LoVo (cell line): ENCODE measurements around the gene GUCY1B1.
A peak's percentile ranks its signal among the peaks of the same experiment; 100 is the strongest.

Experiments
- DNase-seq: peaks from one replicate; pipeline ENCODE4 v3.0.0-alpha.2; 2016; ENCODE audit warnings: low spot score

The GUCY1B1 gene

GRCh38 chr4:155799116-155799793 is 40.4 kb downstream of the GUCY1B1 start:
- DNase-seq = no peak

GRCh38 chr4:155799794-155800123 is 40.9 kb downstream of the GUCY1B1 start:
- DNase-seq = no peak

GRCh38 chr4:155800685-155801343 is 42.0 kb downstream of the GUCY1B1 start:
- no peak for DNase-seq

- no peak for DNase-seq
Measured at GRCh38 chr4:155802190-155802959, 43.6 kb downstream of the GUCY1B1 start.

GRCh38 chr4:155805016-155805415 is 46.2 kb downstream of the GUCY1B1 start:
- no peak for DNase-seq

GRCh38 chr4:155807021-155807420 is 48.2 kb downstream of the GUCY1B1 start:
- no peak for DNase-seq

GRCh38 chr4:155809835-155810234 is 51.0 kb downstream of the GUCY1B1 start:
- DNase-seq = peak; percentile 82

- no peak for DNase-seq
Measured at GRCh38 chr4:155811083-155811482, 52.3 kb downstream of the GUCY1B1 start.

- no peak for DNase-seq
Measured at GRCh38 chr4:155818639-155819038, 59.8 kb downstream of the GUCY1B1 start.

- no peak for DNase-seq
Measured at GRCh38 chr4:155819066-155819465, 60.2 kb downstream of the GUCY1B1 start.

- DNase-seq = no peak
Measured at GRCh38 chr4:155820887-155821518, 62.2 kb downstream of the GUCY1B1 start.

- peak; percentile 38 for DNase-seq
Measured at GRCh38 chr4:155822572-155822971, 63.8 kb downstream of the GUCY1B1 start.

- DNase-seq = no peak
Measured at GRCh38 chr4:155828628-155829027, 69.8 kb downstream of the GUCY1B1 start.

- no peak for DNase-seq
Measured at GRCh38 chr4:155832664-155833063, 73.8 kb downstream of the GUCY1B1 start.

- no peak for DNase-seq
Measured at GRCh38 chr4:155837203-155837796, 78.5 kb downstream of the GUCY1B1 start.

GRCh38 chr4:155842080-155842479 is 83.3 kb downstream of the GUCY1B1 start:
- no peak for DNase-seq

GRCh38 chr4:155846929-155847328 is 88.1 kb downstream of the GUCY1B1 start:
- no peak for DNase-seq

GRCh38 chr4:155849042-155849441 is 90.2 kb downstream of the GUCY1B1 start:
- DNase-seq = no peak

GRCh38 chr4:155853189-155853588 is 94.4 kb downstream of the GUCY1B1 start:
- no peak for DNase-seq

- DNase-seq = peak; percentile 12
Measured at GRCh38 chr4:155854582-155855226, 95.9 kb downstream of the GUCY1B1 start.

- no peak for DNase-seq
Measured at GRCh38 chr4:155855897-155856296, 97.1 kb downstream of the GUCY1B1 start.
